ENCODE data around the gene LIFR. TPM values are rescaled to one million over a fixed set of nuclear protein-coding genes. Genes with fewer than 3 reads are reported as not detected.

LIFR gene
- total and polyA plus RNA-seq, 2 of the 4 experiments (the other 2 are of a cell fraction), result 1.9 to 10.4 TPM

- dilution Hi-C loops (cut with HindIII; ENCODE audit: low sequenced_read_pairs, unreplicated experiment) (no loop called here), intact Hi-C loops (cut with micrococcal nuclease) (no loop called here), in situ Hi-C loops (cut with MboI; ENCODE audit: low sequenced_read_pairs) (no loop called here)
- BruUV-seq (replicated peaks), result no TSS peak
- Histone ChIP-seq H3K4me3 (ENCODE audit: insufficient read depth, low read depth, low read length) (no peak overlapping the region), H3K27me3 (ENCODE audit: control insufficient read depth, insufficient read depth, low read length) (no peaks in the 10 kb centered on the region), H3K9ac (ENCODE audit: low read depth, low read length) (no peak overlapping the region), H4K91ac (ENCODE audit: insufficient read depth, low read depth, low read length) (no peak overlapping the region), H3K9me1 (ENCODE audit: insufficient read depth, low read length) (peaks cover 15% of the 10 kb centered on the region), H3K79me1 (ENCODE audit: low read depth in 1 of 2, low read length in 2 of 2) (0 out of 4 replicates have a peak, but pooled peaks cover 0 to 4% of the 10 kb centered on the region in 2 experiments), H3K36me3 (ENCODE audit: control insufficient read depth, insufficient read depth, low read length) (no peaks in the 10 kb centered on the region), H3K4me2 (ENCODE audit: low read depth, low read length) (no peak overlapping the region), H2AFZ (replicated peaks; ENCODE audit: low read length, poor library complexity) (no peak overlapping the region), H4K20me1 (ENCODE audit: insufficient read depth, low read length) (no peaks in the 10 kb centered on the region; the same call in 1 of the 2 replicates), H3K27ac (ENCODE audit: insufficient read depth, low read length) (no peak overlapping the region), H3K9me3 (ENCODE audit: control insufficient read depth, insufficient read depth, low read length) (no peaks in the 10 kb centered on the region), H2BK120ac (ENCODE audit: low read depth, low read length) (no peak overlapping the region), H4K5ac (ENCODE audit: low read depth, low read length) (no peak overlapping the region), H3K14ac (replicated peaks; ENCODE audit: low read depth, low read length) (no peak overlapping the region), H3K18ac (ENCODE audit: low read depth, low read length) (no peak overlapping the region), H3K4ac (ENCODE audit: low read depth, low read length) (no peak overlapping the region), H3K56ac (ENCODE audit: extremely low read depth, insufficient read depth, low read length) (no peak overlapping the region), H2BK5ac (ENCODE audit: low read depth, low read length, poor library complexity, severe bottlenecking) (no peak overlapping the region), H2AK9ac (replicated peaks; ENCODE audit: low read depth, low read length, poor library complexity) (no peak overlapping the region), H4K8ac (ENCODE audit: low read depth in 2 of 2, low read length in 2 of 2) (no peak overlapping the region), H2BK20ac (ENCODE audit: low read depth, low read length) (no peak overlapping the region), H2AK5ac (ENCODE audit: low read depth, low read length) (peak overlapping the region; percentile 27; the same call in 1 of the 2 replicates), H3K23ac (ENCODE audit: low read depth, low read length) (no peak overlapping the region), H2BK15ac (ENCODE audit: low read depth, low read length) (no peak overlapping the region), H3K4me1 (ENCODE audit: control insufficient read depth, insufficient read depth, low read length) (peaks cover 11% of the 10 kb centered on the region)
- ChIA-PET POLR2A (ENCODE audit: unreplicated experiment) (no interaction called here), CTCF (interaction anchor here (0.6 to 1.8 kb wide), 2 partner anchors 31 to 100 kb away, joined by 3 to 9 read pairs; no protein-coding TSS in a partner anchor)
- ATAC-seq (ENCODE audit: low read depth) (no peak), DNase-seq (no peak)
- TF ChIP-seq RAD21 (IDR thresholded peaks at IDR 0.05; ENCODE audit: low read length) (no peak), RFX5 (IDR thresholded peaks at IDR 0.05; ENCODE audit: low read depth, low read length) (no peak), SMC3 (IDR thresholded peaks at IDR 0.05; ENCODE audit: low read depth, low read length) (no peak), CEBPB (IDR thresholded peaks at IDR 0.05; ENCODE audit: low read depth, low read length) (no peak), NFE2L2 (IDR thresholded peaks at IDR 0.05; ENCODE audit: low read depth, low read length) (no peak), USF2 (IDR thresholded peaks at IDR 0.05; ENCODE audit: low read depth, low read length) (no peak), BHLHE40 (IDR thresholded peaks at IDR 0.05; ENCODE audit: low read depth, low read length) (no peak)
- no CpG with 5 or more reads among the region's 8 CpGs for WGBS, 2 experiments (ENCODE audit: extremely low coverage in 2 of 2, insufficient read length in 1 of 2)
Observed at GRCh38 chr5:38473008-38473407, 83.4 kb downstream of the LIFR start.
